Measurements from ENCODE around the gene DDIAS.

- TF ChIP-seq CTCF (conservative IDR thresholded peaks at IDR 0.05; ENCODE audit: low read length) (no peak), EZH2phosphoT487 (IDR thresholded peaks at IDR 0.05; ENCODE audit: borderline replicate concordance) (no peak)
Observed at GRCh38 chr11:82862379-82862778, 39.2 kb upstream of the DDIAS start.
